Upper lobe of left lung (tissue), 4 donors: ENCODE measurements around the gene ABHD15.

Experiments
- EP300 ChIP-seq, 4 donors: sonication (generic); formaldehyde crosslinking; IDR thresholded peaks; one replicate each; pipeline ENCODE4 v1.5.1; 2017; ENCODE audit warnings: antibody characterized with exemption in 4 of 4, control low read depth in 2 of 4
- POLR2A ChIP-seq, 4 donors: fragments of 450-650 bp; IDR thresholded peaks; one replicate each; pipeline ENCODE4 v1.5.1; 2016 to 2017; ENCODE audit warnings: antibody characterized with exemption in 4 of 4, mild to moderate bottlenecking in 2 of 4
- POLR2AphosphoS5 ChIP-seq, 2 donors: sonication (generic); formaldehyde crosslinking; IDR thresholded peaks; one replicate each; pipeline ENCODE4 v1.5.1; 2017; ENCODE audit warnings: antibody characterized with exemption in 2 of 2
- TF ChIP-seq, protein P1 (sequence below), 6 experiments: fragments of 450-650 bp in 4 of 6; fragments of 200-600 bp in 2 of 6; sonication (generic) in 2 of 6; IDR thresholded peaks; one replicate each; pipeline ENCODE4 v1.5.1; 2016 to 2019; ENCODE audit warnings: antibody characterized with exemption in 6 of 6

DNA sequence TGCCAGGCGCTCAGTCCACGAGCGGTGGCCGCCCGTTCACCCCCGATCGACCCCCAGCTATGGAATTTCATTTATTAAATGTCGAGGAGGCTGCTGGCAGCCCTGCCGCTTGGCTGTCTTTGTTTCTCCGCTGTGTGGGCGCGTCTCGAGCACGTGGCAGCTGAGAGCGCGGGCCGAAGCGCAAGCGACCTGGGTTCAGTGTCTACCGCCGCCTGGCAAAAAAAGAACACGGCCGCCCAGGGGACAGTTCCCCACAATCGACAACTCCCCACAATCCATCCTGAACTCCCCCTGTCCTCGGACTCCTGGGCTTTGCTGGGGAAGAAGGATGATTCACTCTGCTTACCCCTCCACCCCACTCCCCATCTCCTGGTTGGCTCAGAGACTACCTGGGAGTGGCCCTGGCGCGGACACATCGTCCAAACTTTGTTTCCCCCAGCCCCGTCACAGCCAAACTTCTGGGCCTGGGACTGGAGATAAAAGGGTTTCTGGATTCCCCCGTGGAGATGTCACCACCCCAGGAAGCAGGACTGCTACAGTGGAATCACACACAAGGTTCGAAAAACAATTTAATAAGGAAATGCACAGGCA lies 24.4 kb upstream of the ABHD15 start:
- TF ChIP-seq, protein P1, sequence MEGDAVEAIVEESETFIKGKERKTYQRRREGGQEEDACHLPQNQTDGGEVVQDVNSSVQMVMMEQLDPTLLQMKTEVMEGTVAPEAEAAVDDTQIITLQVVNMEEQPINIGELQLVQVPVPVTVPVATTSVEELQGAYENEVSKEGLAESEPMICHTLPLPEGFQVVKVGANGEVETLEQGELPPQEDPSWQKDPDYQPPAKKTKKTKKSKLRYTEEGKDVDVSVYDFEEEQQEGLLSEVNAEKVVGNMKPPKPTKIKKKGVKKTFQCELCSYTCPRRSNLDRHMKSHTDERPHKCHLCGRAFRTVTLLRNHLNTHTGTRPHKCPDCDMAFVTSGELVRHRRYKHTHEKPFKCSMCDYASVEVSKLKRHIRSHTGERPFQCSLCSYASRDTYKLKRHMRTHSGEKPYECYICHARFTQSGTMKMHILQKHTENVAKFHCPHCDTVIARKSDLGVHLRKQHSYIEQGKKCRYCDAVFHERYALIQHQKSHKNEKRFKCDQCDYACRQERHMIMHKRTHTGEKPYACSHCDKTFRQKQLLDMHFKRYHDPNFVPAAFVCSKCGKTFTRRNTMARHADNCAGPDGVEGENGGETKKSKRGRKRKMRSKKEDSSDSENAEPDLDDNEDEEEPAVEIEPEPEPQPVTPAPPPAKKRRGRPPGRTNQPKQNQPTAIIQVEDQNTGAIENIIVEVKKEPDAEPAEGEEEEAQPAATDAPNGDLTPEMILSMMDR (IDR thresholded peaks at IDR 0.05): no peak
- no peak for TF ChIP-seq POLR2A (IDR thresholded peaks at IDR 0.05)
- no peak for TF ChIP-seq EP300 (IDR thresholded peaks at IDR 0.05)
- TF ChIP-seq POLR2AphosphoS5 (IDR thresholded peaks at IDR 0.05): no peak
